Activated T-cell treated with anti-CD3 and anti-CD28 coated beads for 48 hours (primary cell): ENCODE data around the gene NCAPG2.
"Not testable (repeated sequence)": the region's sequence is repeated elsewhere in the genome, so short reads cannot be mapped to it uniquely, and the experiment has no call there.

ENCODE experiments used
- DNase-seq: peaks from one replicate; pipeline ENCODE4 v3.0.0-alpha.2; 2020; ENCODE audit warnings: low read depth

NCAPG2 gene

DNA sequence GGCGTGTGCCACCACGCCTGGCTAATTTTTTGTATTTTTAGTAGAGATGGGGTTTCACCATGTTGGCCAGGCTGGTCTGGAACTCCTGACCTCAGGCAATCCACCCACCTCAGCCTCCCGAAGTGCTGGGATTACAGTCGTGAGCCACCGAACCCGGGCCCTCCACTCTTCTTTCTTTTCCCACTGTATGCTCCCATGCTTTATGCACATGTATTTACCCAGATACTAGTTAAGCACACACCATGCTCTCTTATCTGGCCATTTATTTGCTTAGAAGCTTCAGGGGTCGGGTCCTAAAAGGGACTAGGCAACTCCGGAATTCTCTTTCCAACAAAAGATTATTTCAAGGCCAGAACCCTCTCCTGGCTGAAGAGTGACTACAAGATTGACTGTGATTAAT is 78.3 kb downstream of the NCAPG2 start:
- DNase-seq: not testable (repeated sequence)

DNA sequence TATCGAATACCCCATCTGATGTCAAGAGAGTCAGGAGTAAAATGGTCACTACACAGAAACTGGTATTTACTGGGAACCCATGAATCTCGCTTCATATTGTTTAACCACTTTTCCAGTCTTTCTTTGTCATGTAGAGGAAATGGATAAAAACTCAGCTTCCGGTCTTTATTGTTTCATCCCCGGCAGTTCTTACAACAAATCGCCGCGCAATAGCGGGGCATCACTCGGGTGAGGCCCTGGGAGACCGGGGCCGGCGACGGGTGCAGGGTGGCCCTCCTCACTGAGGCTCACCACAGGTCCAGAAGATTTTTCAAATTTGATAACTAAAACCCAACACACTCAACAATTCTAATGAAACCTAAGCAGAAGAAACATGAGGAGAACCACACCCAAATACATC is 81.4 kb downstream of the NCAPG2 start:
- no peak for DNase-seq

DNA sequence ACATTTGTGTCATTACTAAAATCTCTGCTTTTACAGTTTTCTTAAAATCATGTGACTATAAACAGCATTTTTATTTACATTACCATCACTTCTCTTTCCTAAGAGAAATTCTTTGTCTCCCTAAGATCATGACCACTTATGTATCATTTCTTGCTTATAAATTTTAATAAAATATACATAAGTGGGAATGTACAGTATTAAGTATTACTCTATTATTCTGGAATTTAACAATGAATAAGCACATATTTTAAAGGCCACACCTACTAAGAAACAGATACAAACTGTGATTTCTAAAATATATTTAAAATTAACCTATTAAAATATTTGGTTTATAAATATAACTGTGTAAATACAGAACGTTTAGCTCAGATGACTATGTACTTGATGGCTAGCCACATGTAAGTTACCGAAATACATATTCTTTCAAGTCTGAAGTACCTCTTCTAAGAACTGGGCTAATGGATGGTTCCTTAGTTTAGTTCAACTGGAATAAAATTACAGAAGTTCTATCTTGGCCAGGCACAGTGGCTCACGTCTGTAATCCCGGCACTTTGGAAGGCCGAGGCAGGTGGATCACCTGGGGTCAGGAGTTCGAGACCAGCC is 83.7 kb downstream of the NCAPG2 start:
- DNase-seq: no peak

DNA sequence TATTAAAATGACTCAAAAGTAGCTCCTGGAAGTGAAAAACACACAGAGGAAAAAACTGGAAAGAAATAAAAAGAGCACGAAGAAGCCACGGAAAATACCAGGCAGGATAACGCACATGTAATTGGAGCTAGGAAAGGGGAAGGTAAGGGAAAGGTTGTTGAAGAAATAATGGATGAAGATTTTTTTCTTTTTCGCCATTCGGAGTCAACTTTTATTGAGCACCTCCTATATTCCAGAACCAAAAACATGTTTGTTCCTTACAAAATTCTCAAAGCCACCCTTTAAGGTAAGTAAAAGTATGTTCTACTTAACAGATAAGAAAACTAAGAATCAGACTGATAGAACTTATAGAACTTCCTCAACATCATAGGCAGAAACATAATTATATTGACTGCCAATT is 84.2 kb downstream of the NCAPG2 start:
- DNase-seq: no peak

DNA sequence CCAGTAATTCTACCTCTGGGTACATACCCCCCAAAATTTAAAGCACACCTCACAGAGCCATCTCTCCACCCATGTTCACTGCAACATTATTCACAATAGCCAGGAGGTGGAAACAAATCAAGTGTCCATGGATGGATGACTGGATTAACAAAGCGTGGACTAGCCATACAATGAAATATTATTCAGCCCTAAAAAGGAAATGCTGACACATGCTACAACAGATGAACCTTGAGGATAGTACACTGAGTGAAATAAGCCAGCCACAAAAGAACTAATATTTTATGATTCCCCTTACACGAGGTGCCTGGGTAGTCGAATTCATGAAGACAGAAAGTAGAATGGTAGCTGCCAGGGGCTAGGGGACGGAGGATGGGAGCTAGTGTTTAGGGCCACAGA is 85.9 kb downstream of the NCAPG2 start:
- DNase-seq: no peak

DNA sequence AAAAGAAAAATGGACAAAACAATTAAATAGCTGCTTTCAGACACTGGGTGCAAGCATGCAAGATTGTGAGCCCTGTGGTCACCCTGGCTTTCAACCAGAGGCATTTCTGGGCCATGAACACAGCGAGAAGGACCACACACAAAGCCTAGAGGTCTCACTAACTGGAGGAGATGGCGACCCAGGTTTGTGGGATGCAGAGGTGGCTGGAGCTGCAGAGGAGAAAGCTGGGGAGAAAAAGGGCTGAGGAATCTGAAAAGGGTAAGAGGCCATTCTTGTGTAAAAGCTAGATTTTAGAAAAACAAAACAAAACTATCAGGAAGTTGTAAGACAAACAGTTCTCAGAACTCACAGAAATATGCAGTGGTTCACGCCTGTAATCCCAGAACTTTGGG is 86.9 kb downstream of the NCAPG2 start:
- DNase-seq: no peak

DNA sequence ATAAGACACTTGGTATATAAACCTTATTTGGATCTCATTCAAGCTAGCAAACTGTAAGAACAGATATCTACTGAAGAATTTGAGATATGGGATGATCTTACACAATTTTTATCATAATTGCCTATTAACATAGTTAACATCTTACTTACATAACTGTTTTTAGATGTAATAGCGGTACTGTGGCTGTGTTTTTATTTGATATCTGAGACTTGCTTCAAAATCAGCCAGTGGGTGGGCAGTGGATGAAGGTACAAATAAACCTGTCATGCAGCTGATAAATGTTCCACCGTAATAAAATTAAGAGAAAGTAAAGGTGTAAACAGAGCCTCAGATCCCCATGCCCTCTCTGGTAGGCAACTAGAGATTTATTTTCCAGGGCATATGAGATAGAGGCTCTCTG is 88.6 kb downstream of the NCAPG2 start:
- DNase-seq: no peak

DNA sequence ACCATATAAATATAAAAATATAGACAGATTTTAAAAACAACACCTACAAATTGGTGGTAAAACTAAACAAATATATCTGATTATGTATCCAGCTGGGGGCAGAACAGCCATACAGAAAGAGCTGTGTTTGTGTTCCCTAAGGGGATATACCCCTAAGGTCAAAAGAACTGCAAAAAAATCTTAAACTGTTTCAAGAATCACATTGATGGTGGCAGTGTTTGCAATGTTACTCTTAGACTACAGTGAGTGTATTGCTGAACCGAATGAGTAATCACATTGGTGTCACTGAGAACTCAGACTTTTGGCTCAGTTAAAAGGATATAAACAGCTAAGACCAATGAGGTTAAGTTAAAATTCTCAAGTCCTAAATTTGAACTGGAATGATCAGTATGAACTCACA is 89.9 kb downstream of the NCAPG2 start:
- DNase-seq: no peak

DNA sequence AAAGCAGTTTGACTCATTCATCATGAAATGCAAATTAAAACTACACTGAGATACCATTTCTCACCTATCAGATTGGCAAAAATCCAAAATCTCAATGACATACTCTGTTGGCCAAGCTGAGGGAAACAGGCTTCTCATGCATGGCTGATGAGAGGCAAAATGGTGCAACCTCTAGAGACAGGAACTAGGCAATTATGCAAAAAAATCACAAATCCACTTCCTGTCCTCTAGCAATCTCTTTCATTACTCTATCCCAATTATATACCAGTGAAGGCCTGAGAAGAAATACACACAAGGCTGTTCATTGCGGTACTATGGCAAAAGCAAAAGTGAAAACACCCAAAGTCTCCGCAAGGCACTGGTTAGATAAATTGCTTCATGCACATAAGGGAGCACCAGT is 91.1 kb downstream of the NCAPG2 start:
- DNase-seq: no peak

DNA sequence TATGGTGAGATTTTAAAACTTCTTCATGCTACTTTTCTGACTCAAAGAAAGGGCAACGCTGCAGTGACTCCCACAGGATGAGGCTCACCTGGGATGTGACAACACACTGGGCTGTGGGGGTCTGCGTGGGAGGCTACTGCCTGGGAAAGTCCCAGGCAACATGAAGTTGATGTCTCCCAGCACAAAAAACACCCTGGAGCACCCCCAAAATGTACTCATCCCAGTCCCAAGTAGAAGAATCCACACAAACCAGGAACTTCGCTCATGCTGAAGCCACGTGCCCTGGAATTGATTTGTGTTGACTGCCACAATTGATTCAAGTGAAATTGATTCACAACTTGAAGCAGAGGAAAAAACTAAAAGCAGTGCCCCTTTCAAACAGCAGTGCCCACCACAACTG is 92.1 kb downstream of the NCAPG2 start:
- DNase-seq: no peak

DNA sequence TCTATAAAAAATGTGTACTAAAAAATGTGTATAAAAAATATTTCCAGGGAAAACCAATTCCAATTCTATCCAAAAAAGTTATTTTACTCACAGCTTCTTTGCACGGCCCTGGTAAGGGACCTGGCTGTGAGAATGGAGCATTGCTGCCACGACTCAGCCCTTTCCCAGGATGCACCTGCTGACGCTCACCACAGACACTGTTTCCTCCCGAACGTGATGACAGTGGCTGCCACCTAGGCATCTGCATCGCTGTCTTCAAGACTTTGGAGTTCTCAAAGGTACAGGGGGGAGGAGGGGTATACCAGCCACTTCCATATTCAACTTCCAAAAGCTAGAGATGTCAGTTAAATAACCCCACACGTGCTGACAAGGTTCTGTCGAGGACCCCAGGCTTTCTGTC is 93.1 kb downstream of the NCAPG2 start:
- DNase-seq: no peak

DNA sequence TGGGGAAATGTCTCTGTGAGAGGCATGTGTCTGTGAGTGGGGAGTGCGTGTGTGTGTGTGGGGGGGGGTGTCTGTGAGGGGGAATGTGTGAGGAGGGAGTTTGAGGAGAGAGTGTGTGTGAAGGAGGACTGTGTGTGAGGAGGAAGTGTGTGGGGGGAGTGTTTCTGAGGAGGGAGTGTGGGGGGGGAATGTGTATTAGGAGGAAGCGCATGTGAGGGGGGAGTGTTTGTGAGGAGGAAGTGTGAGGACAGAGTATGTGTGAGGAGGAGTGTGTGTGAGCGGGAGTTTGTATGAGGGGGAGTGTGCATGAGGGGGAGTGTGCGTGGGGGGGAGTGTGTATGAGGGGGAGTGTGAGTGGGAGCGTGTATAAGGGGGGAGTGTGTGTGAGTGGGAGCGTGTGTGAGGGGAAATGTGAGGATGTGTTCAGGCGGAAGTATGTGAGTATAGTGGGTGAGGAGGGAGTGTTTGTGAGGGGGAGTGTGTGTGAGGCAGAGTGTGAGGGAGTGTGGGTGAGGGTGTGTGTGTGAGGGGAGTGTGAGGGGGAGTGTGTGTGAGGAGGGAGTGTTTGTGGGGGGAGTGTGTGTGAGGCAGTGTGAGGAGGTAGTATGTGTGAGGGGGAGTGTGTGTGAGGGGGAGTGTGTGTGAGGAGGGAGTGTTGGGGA is 95.2 kb downstream of the NCAPG2 start:
- no peak for DNase-seq

DNA sequence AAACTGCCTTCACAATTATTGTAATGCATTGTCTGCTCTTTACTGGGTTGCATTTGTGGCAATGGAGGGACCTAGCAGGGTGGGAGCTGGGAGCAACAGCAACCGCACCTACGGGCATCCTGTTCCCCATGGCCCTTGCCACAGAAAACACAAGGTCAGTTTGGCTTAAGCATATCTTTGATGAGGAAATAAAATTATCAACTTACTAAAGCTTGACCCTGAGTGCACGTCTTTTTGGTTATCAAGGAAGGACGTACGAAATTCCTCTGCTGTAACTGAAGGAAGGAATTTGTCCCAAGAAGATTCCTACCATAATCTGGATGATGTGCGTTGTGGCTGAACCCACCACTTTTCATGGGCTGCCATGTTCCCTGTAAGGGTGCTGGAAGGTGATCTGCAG is 97.0 kb downstream of the NCAPG2 start:
- no peak for DNase-seq

DNA sequence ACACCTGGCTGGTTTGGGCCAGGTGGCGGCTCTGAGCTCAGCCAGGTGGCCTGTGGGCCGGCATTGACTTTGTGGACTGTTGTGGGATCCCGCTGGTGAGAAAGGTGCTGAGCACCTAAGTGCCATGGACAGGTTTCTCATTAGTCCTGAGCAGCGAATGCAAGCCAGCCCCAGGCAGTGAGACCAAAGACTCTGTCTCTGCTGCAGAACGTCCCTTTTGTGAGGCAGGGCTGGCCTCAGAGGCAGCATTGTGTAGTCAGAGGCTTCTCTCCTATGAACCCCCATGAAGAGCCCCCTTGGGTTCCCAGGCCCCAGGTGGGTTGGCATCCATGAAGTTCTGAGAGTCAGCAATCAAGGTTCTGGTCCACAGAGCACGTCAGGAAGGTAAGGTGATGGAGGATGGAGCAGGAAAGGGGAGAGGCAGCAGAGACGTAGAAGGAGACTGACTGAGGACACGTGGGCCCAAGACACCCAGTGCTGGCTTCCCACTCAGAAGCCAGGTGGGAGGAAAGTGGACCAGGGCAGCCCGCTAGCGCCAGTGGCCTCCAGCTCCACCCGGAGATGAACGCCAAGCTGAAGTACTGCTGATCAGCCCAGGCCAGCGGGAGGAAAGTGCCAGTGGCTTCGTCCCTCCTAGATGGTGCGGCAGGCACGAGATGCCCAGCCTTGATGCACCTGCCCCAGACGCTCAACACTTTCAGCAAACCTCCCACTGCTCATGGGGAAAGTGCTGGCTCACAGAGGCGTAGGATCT is 97.8 kb downstream of the NCAPG2 start:
- no peak for DNase-seq

DNA sequence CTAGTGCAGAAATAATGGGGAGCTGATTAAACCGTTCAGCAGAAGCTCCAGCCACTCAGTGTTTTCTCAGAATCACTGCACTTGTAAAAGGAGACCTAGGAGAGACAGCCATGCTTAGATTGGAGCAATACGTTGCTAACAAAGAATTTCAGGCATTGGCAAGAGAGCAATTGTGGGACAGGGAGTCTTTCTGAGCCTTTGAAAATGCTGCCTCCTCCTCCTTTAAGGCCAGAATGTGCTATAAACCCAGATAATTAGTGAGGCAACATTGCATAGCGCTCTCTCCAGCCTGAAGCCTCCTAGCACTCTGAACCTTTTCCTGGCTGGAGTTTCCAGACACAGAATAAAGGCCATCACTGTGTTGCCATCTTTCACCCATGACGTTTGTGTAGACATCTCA is 98.5 kb downstream of the NCAPG2 start:
- no peak for DNase-seq

DNA sequence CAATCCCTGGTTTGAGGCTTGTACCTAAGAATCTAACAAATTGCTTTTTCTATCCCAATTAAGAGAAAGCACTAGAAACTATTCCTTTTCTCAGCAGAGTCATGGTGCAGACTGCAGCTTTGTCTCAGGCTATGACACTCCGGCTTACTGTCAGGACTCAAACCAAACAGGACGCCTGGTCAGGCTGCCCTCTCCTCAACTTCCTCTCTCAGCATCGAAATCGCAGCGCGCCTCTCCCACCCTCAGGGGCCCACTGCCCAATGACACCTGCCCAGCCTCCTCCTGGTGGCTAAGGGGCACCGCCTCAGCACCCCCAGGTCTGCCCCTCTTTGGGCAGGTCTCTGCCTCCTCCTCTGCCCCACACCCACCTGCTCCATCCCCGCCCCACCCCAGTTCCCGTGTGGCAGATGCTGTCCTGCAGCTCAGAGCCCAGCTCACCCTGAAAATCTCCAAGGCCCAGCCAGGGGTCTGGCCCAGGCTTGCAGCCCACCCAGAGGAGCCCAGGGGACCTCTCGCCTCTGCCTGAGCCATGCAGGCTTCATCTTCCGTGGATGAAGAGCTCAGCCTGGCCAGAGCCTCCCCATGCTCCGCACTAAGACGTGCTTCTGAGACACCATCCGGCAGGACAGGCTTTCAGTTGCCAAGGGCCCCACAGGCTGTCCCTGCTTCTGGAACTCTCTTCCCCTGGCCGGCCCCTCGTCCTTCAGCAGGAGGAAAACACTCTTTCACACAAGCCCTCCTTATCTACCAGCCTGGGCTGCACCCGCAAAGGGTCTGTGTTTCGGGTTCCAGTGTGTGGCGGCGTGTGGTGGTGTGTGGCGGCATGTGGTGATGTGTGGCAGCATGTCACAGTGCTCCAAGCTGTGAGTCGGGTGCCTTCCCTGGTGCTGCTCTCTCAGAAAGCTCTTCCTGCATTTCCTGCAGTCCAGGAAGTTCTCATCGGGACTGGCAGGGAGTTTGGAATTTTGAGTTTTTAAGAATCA is 100.5 kb downstream of the NCAPG2 start:
- DNase-seq: no peak

DNA sequence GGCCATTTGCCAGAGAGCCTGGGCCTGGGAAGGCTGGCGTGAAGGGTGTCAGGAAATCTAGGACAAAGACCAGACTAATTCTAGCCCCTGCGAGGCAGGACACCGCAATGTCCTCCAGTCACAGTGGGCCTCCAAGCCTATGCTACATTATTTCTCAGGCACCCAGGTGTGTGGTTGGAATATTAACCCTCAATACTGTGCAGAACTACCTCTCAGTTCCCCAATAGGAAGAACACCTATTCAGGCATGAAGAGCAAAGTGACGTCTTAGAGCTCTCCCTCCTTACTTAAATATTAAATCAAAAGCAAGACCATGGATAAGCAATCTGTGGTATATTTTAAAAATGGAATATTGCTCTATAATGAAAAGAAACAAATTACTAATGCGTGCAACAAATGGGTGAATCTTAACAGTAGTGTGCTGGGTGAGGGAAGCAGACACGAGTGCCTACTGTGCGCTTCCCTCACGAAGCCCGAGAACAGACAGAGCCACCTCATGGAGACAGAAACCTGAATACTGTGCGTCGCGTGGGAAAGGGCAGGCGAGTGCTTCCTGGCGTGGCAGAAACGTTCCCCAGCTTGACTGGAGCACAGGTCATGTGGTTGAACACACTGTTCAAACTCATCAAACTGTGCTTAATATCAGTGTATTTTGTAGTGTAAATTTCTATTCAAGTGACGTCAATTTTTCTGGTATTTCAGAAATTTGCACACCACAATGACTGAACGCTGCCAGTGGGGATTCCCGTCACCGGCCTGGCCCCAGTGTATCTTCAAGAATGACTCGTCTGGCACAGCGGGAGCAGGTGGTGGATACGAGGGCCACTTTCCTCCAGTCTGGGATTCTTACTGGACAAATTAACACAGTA is 101.5 kb downstream of the NCAPG2 start:
- DNase-seq: no peak

DNA sequence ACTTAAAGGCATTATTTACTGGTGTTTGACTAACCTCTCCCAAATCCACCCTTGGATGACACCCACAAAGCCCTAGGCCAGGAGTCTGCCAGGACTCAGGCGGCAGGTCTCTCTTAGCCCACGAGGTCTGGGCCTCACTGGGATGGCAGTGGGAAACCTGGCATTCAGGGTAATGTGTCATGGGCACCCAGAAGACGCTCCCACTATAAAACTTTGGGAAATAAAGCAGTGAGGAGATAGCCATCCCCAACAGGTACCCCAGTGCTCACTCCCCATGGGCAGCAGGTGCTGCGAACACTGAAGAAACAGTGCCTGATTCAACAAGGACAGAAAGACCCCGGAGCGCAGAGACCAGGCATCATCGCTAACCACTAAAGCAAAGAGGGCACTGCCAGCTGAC is 102.6 kb downstream of the NCAPG2 start:
- no peak for DNase-seq

DNA sequence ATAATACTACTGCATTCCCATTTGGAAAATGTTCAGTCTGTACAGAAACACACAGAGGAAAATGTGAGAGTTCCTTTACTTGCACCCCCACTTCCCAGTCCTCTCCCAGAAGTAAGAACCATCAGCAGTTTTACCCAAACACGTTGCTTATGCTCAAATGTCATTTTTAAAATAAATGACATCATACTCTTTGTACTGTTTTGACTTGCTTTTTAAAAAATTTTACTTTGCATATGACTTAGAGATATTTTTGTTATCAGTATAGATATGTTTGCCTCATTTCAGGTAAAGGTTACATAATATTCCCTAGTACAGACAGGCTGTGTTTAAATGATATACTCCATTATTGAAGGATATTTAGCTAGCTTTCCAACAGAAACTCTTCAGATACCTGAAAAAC is 103.5 kb downstream of the NCAPG2 start:
- DNase-seq: no peak

DNA sequence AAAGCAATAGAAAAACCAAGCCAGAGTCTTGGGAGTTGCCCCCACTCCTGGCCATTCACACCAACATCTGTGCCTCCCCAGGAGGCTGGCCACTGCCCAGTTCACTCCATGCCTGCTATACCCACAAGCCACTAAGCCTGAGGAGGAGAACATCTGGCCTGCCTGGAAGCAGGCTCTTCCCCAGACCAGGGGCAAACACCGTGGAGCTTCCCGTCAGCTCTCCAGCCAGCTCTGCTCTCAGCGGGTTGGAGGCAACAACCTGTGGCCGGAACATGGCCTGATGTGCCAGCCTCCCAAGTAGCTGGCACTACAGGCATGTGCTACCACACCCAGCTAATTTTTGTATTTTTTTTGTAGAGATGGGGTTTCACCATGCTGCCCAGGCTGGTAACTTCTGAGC is 107.9 kb downstream of the NCAPG2 start:
- no peak for DNase-seq

DNA sequence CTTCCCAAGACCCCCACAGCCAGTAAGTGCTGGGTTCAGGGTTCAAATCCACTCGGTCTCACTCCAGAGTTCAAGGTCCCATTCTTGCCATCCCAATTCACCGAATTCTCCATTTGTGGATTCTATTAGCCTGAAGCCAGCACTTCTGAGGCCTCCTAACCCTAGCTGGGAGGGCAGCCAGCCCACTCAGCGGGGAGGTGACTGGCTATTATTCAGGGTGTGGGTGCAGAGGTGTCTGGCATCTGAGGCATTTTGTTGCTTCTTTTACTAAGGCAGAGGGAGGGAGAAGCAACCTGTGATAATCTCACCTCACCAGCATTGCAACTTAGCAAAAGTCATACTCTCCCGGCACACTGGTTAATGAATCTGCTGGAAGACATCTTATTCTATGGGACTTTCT is 108.3 kb downstream of the NCAPG2 start:
- no peak for DNase-seq
